C4-2B (cell line): Measurements from ENCODE around the gene CHKA.

Source experiments
- CTCF ChIP-seq: fragments of 450-650 bp; conservative IDR thresholded peaks from 2 replicates; pipeline ENCODE4 v1.5.1; 2017; ENCODE audit warnings: mild to moderate bottlenecking
- ZFX ChIP-seq: fragments of 450-650 bp; IDR thresholded peaks from 2 replicates; pipeline ENCODE4 v1.6.1; 2017

DNA sequence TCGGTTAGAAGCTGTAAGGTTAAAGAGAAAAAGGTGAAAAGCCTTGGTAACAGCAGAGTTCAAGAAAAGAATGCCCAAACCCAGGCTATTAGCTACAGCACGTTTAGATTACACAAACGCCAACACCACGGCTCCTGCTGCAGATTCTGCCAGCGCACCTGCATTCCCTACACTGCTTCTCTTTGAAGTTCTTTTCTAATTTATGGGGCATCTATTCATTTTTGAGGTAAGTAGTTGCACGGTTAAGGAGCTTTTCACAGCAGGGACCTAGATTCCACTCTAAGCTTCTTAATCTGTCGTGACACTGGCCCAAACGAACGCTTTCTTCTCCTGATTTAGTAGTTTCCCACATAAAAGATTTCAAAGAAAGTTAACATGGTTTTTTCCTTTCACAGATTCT is 38.0 kb upstream of the CHKA start:
- TF ChIP-seq CTCF (no peak), ZFX (no peak)
